GM18951 (cell line): ENCODE data around the gene DBN1.

ENCODE experiments used
- POLR2A ChIP-seq: IDR thresholded peaks from 4 replicates; pipeline ENCODE4 v1.6.1; 2011; ENCODE audit warnings: mild to moderate bottlenecking; ENCODE audit not compliant: insufficient read length, insufficient read depth; ENCODE audit errors: extremely low read depth
- in situ Hi-C: fragments of 300-500 bp; cut with MboI; formaldehyde crosslinking; loops from one replicate; pipeline ENCODE4 v1.12.0; 2022; ENCODE audit warnings: low sequenced_read_pairs, mixed read lengths, inconsistent platforms; ENCODE audit not compliant: unreplicated experiment

The DBN1 gene

DNA sequence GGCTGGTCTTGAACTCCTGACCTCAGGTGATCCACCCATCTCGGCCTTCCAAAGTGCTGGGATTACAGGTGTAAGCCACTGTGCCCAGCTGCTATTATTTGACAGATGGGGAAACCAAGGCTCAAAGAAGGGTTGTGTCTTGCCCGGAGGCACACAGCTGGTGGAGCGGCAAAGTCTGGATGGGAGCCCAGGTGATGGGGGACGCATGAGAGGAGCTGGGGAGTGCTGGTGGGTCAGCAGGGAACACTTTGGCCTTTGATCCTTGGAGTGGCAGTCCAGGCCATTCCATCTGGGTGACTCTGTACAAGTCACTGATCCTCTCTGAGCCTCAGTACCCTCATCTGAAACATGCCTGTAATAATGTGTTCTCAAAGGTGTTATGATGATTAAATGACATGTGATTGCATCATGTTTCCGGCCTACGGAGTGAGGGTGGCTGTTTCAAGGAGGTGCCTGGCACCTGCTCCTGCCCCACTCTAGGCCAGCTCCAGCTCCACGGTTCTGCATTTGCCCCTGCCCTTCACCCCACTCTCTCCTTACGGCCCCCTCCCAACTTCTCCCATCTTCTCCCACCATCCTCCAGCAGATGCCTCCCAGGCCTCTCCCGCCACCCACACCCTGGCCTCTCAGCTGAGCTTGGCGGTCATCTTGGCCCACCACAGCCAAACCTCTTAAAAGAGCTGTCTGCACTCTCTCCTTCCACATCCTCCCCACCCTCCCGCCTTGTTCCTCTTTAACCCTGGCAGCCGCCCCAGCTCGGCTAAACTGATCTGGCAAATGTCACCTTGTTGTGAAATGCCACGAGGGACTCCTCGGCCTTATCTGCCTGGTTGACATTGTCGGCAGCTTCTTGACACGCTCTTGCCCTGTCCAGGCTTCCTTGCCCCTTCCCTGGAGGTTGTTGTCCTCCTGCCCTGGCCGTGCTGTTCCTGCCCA lies 5.5 kb upstream of the DBN1 start:
- in situ Hi-C loops: no loop called here
- TF ChIP-seq POLR2A: no peak

- in situ Hi-C loops: no loop called here
- TF ChIP-seq POLR2A: no peak
Measured at GRCh38 chr5:177477701-177478477, 4.5 kb upstream of the DBN1 start.

GRCh38 chr5:177476531-177477233 lies 3.2 kb upstream of the DBN1 start:
- TF ChIP-seq POLR2A: no peak
- in situ Hi-C loops: no loop called here

GRCh38 chr5:177475563-177476427 lies 2.4 kb upstream of the DBN1 start:
- in situ Hi-C loops: no loop called here
- no peak for TF ChIP-seq POLR2A

GRCh38 chr5:177474846-177475562 lies 1.6 kb upstream of the DBN1 start:
- no peak for TF ChIP-seq POLR2A
- in situ Hi-C loops: no loop called here

DNA sequence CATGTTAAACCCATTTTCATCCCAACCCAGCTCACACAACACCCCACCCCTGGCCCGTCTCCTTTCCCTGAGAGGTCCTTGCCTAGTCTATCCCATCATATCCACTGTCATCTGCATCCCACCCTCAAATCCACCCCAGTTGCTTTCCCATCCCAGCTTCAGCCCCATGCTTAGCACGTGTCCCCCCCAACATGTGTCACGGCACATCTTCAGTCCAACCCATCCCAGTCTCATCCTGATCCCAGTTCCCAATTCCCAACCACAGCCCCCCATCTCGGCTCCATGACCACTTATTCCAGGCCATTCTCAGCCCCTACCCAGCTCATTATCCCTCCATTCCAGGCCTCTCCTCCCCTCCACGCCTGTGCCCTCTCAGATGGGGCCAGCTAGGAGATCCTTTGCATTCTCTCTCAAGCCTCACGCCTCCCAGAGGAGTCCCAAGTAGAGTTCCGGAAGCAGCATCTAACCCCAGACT lies 605 bp upstream of the DBN1 start:
- no peak for TF ChIP-seq POLR2A
- in situ Hi-C loops: no loop called here

- in situ Hi-C loops: no loop called here
Measured at GRCh38 chr5:177472460-177473442, 683 bp downstream of the DBN1 start.

DNA sequence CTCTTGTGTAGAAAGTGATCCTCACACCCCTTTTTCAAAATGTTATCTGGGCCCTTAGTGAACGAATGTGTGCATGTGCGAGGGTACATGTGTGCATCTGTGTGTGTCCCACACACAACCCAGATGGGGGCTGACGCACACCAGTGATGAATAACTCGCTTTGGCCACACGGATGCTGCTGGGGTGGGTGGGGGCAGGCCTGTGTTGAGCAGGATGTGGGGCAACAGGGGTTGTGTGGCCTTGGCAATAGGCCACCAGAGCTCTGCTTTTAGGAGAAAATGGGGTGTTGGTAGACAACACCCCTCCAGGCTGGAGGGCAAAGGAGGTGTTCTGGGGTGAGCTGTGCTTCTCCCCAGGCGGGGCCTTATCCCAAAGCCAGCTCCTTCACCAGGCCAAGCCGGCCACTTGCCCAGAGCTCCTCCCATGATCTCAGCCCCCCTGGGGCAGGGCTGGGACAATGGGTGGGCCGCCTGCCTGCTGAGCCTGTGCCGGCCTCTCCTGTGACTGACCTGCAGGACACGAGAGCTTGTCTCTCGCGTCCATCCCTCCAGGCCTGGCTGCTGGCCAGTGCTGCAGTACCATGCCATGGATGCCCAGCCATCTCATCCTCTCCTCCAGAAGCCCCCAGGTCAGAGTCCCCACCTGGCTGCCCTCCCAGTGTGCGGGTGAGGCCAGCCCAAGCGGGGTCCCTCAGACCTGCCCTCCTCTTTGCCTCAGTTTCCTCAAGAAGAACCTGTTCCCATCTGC lies 1.7 kb downstream of the DBN1 start:
- in situ Hi-C loops: no loop called here
- TF ChIP-seq POLR2A: no peak

More at GRCh38 chr5:177472460-177473442, 683 bp downstream of the DBN1 start:
- TF ChIP-seq POLR2A: peak; percentile 56

DNA sequence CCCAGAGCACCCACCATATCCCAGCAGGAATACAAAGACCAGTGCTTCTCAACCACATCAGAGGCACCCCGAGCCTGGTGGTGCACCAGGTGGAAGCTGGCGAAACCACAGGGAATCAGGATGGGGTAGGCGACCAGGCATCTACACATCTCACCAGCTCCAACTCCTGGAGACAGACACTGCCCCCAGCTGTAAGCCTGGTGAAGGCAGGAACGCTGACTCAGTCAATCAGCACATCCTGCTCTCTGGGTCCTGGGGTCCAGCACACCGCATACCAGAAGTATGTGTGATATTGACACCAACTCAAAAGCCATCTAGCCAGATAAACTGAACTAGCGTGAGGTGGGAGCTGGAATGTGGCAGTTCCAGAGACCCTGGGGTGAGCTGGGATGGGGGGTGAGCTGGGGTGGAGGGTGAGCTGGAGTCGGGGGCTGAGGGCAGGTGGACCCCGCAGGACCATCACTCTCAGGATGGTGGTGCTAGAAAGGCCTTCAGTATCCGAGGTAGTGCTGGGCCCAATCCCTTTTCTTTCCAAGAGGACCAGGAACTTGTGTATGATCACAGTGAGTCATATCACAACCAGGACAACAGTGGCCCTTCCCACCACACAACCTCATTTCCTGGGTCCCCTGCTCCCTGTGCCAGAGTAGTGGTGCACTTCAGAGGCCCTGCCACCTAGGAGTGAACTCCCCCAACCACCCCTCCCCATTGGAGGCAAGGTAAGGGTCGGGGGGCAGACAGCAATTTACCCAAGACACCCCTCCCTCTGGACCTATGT lies 2.5 kb downstream of the DBN1 start:
- no peak for TF ChIP-seq POLR2A
- in situ Hi-C loops: no loop called here
